Activated naive CD4-positive, alpha-beta T cell treated with anti-CD3 and anti-CD28 coated beads, Interleukin-2, amount 10 ng/mL, durations not matched to agents 7 days and 5 days (primary cell): ENCODE results near the gene KIF7.

Experiments
- CTCF ChIA-PET: fragments of 350-600 bp; sonication (Branson Sonifier 250); formaldehyde crosslinking; loops from one replicate; lab custom pipeline; 2021; ENCODE audit warnings: antibody characterized with exemption; lab: Charles Lee
- DNase-seq: peaks from one replicate; pipeline ENCODE4 v3.0.0-alpha.2; 2020
- H3K27ac Mint-ChIP-seq: one replicate; pipeline ENCODE4 v1.8.0; 2021; ENCODE audit warnings: mild to moderate bottlenecking, moderate library complexity, mixed read lengths
- H3K27me3 Mint-ChIP-seq: one replicate; pipeline ENCODE4 v1.8.0; 2021; ENCODE audit warnings: mild to moderate bottlenecking, mixed read lengths
- H3K36me3 Mint-ChIP-seq: one replicate; pipeline ENCODE4 v1.8.0; 2021; ENCODE audit warnings: mixed read lengths
- H3K4me1 Mint-ChIP-seq: one replicate; pipeline ENCODE4 v1.8.0; 2021; ENCODE audit warnings: mixed read lengths
- H3K4me3 Mint-ChIP-seq: one replicate; pipeline ENCODE4 v1.8.0; 2021; ENCODE audit warnings: mild to moderate bottlenecking, moderate library complexity, mixed read lengths
- H3K9me3 Mint-ChIP-seq: one replicate; pipeline ENCODE4 v1.8.0; 2021; ENCODE audit warnings: mixed read lengths

Gene KIF7

GRCh38 chr15:89648106-89649012 is 6.9 kb downstream of the KIF7 start:
- H3K27me3 Mint-ChIP-seq: peaks cover 17% of the 10 kb centered on the region
- DNase-seq: no peak
- H3K4me3 Mint-ChIP-seq: no peak overlapping the region
- H3K36me3 Mint-ChIP-seq: no peaks in the 10 kb centered on the region
- CTCF ChIA-PET: interaction anchor here (1.3 kb wide), 2 partner anchors 9 to 12 kb away, joined by 5 read pairs; no protein-coding TSS in a partner anchor
- H3K4me1 Mint-ChIP-seq: no peaks in the 10 kb centered on the region
- H3K27ac Mint-ChIP-seq: no peak overlapping the region
- no peaks in the 10 kb centered on the region for H3K9me3 Mint-ChIP-seq

GRCh38 chr15:89647191-89647851 is 7.9 kb downstream of the KIF7 start:
- peak; percentile 73 for DNase-seq
- Mint-ChIP-seq H3K9me3 (no peaks in the 10 kb centered on the region), H3K4me3 (no peak overlapping the region)

GRCh38 chr15:89646416-89647141 is 8.7 kb downstream of the KIF7 start:
- no peak for DNase-seq
- H3K27me3 Mint-ChIP-seq: no peaks in the 10 kb centered on the region
- H3K9me3 Mint-ChIP-seq: no peaks in the 10 kb centered on the region
- CTCF ChIA-PET: interaction anchor here (0.6 to 1.7 kb wide), 7 partner anchors 8 to 342 kb away, joined by 3 to 5 read pairs (median 3); partner anchors contain the start of gene KIF7
- no peak overlapping the region for H3K4me3 Mint-ChIP-seq
- H3K27ac Mint-ChIP-seq: no peak overlapping the region
- no peaks in the 10 kb centered on the region for H3K36me3 Mint-ChIP-seq
- H3K4me1 Mint-ChIP-seq: no peaks in the 10 kb centered on the region

More at GRCh38 chr15:89647191-89647851, 7.9 kb downstream of the KIF7 start:
- CTCF ChIA-PET: interaction anchor here (1.3 to 1.7 kb wide), 5 partner anchors 10 to 228 kb away, joined by 3 to 5 read pairs (median 5); no protein-coding TSS in a partner anchor
- H3K4me1 Mint-ChIP-seq: no peaks in the 10 kb centered on the region
- no peaks in the 10 kb centered on the region for H3K36me3 Mint-ChIP-seq
- H3K27me3 Mint-ChIP-seq: peaks cover 6% of the 10 kb centered on the region
- no peak overlapping the region for H3K27ac Mint-ChIP-seq

GRCh38 chr15:89645680-89646079 is 9.6 kb downstream of the KIF7 start:
- CTCF ChIA-PET: interaction anchor here (1.4 to 1.7 kb wide), 3 partner anchors 9 to 39 kb away, joined by 3 to 4 read pairs (median 3); partner anchors contain the start of gene KIF7
- no peaks in the 10 kb centered on the region for H3K36me3 Mint-ChIP-seq
- no peaks in the 10 kb centered on the region for H3K27me3 Mint-ChIP-seq
- H3K4me3 Mint-ChIP-seq: no peak overlapping the region
- H3K4me1 Mint-ChIP-seq: no peaks in the 10 kb centered on the region
- no peak for DNase-seq
- H3K27ac Mint-ChIP-seq: no peak overlapping the region
- H3K9me3 Mint-ChIP-seq: no peaks in the 10 kb centered on the region

GRCh38 chr15:89642106-89642505 is 13.2 kb downstream of the KIF7 start:
- H3K27ac Mint-ChIP-seq: no peak overlapping the region
- H3K4me3 Mint-ChIP-seq: no peak overlapping the region
- H3K36me3 Mint-ChIP-seq: no peaks in the 10 kb centered on the region
- no peak for DNase-seq
- CTCF ChIA-PET: no interaction called here
- no peaks in the 10 kb centered on the region for H3K4me1 Mint-ChIP-seq
- no peaks in the 10 kb centered on the region for H3K27me3 Mint-ChIP-seq
- H3K9me3 Mint-ChIP-seq: no peaks in the 10 kb centered on the region

GRCh38 chr15:89641053-89641452 is 14.2 kb downstream of the KIF7 start:
- H3K4me1 Mint-ChIP-seq: no peaks in the 10 kb centered on the region
- no peaks in the 10 kb centered on the region for H3K36me3 Mint-ChIP-seq
- no peak overlapping the region for H3K4me3 Mint-ChIP-seq
- H3K27me3 Mint-ChIP-seq: no peaks in the 10 kb centered on the region
- H3K27ac Mint-ChIP-seq: no peak overlapping the region
- no peak for DNase-seq
- no peaks in the 10 kb centered on the region for H3K9me3 Mint-ChIP-seq
- CTCF ChIA-PET: no interaction called here

GRCh38 chr15:89640245-89640644 is 15.0 kb downstream of the KIF7 start:
- no peak overlapping the region for H3K27ac Mint-ChIP-seq
- no peaks in the 10 kb centered on the region for H3K4me1 Mint-ChIP-seq
- CTCF ChIA-PET: no interaction called here
- H3K27me3 Mint-ChIP-seq: no peaks in the 10 kb centered on the region
- no peak for DNase-seq
- no peaks in the 10 kb centered on the region for H3K36me3 Mint-ChIP-seq
- peaks cover 5% of the 10 kb centered on the region for H3K9me3 Mint-ChIP-seq
- no peak overlapping the region for H3K4me3 Mint-ChIP-seq

- peaks cover 12% of the 10 kb centered on the region for H3K9me3 Mint-ChIP-seq
Measured at GRCh38 chr15:89633585-89633984, 21.7 kb downstream of the KIF7 start.

GRCh38 chr15:89632563-89633430 is 22.5 kb downstream of the KIF7 start:
- Mint-ChIP-seq H3K9me3 (peaks cover 12% of the 10 kb centered on the region), H3K4me1 (no peaks in the 10 kb centered on the region), H3K4me3 (no peak overlapping the region), H3K27ac (no peak overlapping the region), H3K36me3 (peaks cover 24% of the 10 kb centered on the region), H3K27me3 (no peaks in the 10 kb centered on the region)
- DNase-seq: no peak
- CTCF ChIA-PET: no interaction called here

More at GRCh38 chr15:89633585-89633984, 21.7 kb downstream of the KIF7 start:
- Mint-ChIP-seq H3K4me1 (no peaks in the 10 kb centered on the region), H3K27me3 (no peaks in the 10 kb centered on the region), H3K4me3 (no peak overlapping the region), H3K36me3 (peaks cover 21% of the 10 kb centered on the region), H3K27ac (no peak overlapping the region)
- DNase-seq: no peak
- CTCF ChIA-PET: no interaction called here

- Mint-ChIP-seq H3K27ac (no peak overlapping the region), H3K4me3 (no peak overlapping the region), H3K27me3 (no peaks in the 10 kb centered on the region), H3K9me3 (peaks cover 12% of the 10 kb centered on the region), H3K4me1 (no peaks in the 10 kb centered on the region), H3K36me3 (peaks cover 28% of the 10 kb centered on the region)
- CTCF ChIA-PET: no interaction called here
- DNase-seq: no peak
Measured at GRCh38 chr15:89631902-89632264, 23.4 kb downstream of the KIF7 start.

- H3K36me3 Mint-ChIP-seq: peaks cover 33% of the 10 kb centered on the region
Measured at GRCh38 chr15:89630974-89631901, 24.0 kb downstream of the KIF7 start.

GRCh38 chr15:89630260-89630659 is 25.0 kb downstream of the KIF7 start:
- CTCF ChIA-PET: no interaction called here
- no peaks in the 10 kb centered on the region for H3K27me3 Mint-ChIP-seq
- DNase-seq: no peak
- H3K36me3 Mint-ChIP-seq: peaks cover 43% of the 10 kb centered on the region
- no peaks in the 10 kb centered on the region for H3K4me1 Mint-ChIP-seq
- no peak overlapping the region for H3K4me3 Mint-ChIP-seq
- H3K9me3 Mint-ChIP-seq: peaks cover 8% of the 10 kb centered on the region
- no peak overlapping the region for H3K27ac Mint-ChIP-seq

More at GRCh38 chr15:89630974-89631901, 24.0 kb downstream of the KIF7 start:
- H3K27me3 Mint-ChIP-seq: no peaks in the 10 kb centered on the region
- DNase-seq: no peak
- no peaks in the 10 kb centered on the region for H3K4me1 Mint-ChIP-seq
- H3K4me3 Mint-ChIP-seq: no peak overlapping the region
- H3K27ac Mint-ChIP-seq: no peak overlapping the region
- peaks cover 12% of the 10 kb centered on the region for H3K9me3 Mint-ChIP-seq
- CTCF ChIA-PET: no interaction called here
